AG04449 (cell line): Measurements from ENCODE around the gene DSCAM.
A peak's percentile ranks its signal among the peaks of the same experiment; 100 is the strongest.
"Not testable (repeated sequence)": the region's sequence is repeated elsewhere in the genome, so short reads cannot be mapped to it uniquely, and the experiment has no call there.

Experiments
- CTCF ChIA-PET: fragments of 350-600 bp; formaldehyde crosslinking; extraction: SDS; loops from one replicate; lab custom pipeline; 2021; ENCODE audit warnings: antibody characterized with exemption; lab: Yijun Ruan, JAX
- POLR2A ChIA-PET: fragments of 400-600, 350-600 bp; formaldehyde crosslinking; extraction: SDS; loops from one replicate; lab custom pipeline; 2020; ENCODE audit warnings: antibody characterized with exemption, inconsistent platforms; lab: Yijun Ruan, JAX
- DNase-seq: peaks from one replicate; pipeline ENCODE4 v3.0.0-alpha.2; 2010; ENCODE audit warnings: low read depth, low spot score
- H3K4me3 ChIP-seq: 2 replicates; pipeline ENCODE4 v1.5.1; 2011; ENCODE audit warnings: low read depth, mild to moderate bottlenecking, control low read depth, low read length
- TF ChIP-seq, protein P1 (sequence below): IDR thresholded peaks from one replicate; pipeline ENCODE4 v1.5.1; 2011; ENCODE audit warnings: mild to moderate bottlenecking, moderate library complexity, low read length, control low read depth, inconsistent platforms; ENCODE audit not compliant: insufficient read depth; ENCODE audit errors: missing control alignments

Gene DSCAM

DNA sequence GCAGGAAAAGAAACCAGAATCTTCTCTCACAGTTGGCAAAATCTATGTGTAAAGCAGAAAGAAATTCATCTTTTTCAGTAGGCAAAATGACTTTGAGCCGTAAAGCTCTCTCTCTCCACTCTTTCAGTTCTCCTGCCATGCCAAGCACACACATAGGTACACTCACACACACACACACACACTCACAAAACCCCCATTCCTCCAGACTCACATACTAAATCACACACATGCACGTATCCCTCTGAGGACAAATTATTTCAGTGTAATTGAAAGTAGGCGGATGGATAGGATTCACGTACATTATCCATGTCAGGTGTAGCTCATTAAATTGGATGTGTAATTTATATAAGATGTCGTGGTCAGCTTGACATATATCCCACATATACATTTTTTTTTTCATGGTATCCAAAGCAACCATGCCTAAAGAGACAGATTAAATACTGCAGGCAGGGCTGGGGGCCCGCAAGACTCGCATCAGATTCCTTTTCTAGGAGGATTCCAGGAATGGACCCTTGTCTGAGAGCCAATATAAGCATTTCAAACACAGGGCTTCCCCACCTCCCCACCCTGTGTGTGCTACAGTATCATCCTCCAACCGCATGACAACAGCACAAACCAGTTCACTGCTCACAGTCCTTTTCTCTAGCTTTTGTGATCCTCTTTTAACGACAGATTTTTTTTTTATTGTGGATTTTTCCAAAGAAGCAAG lies 658.9 kb downstream of the DSCAM start:
- CTCF ChIA-PET: interaction anchor here (0.8 kb wide), 1 partner anchor 129 kb away, joined by 3 read pairs; no protein-coding TSS in a partner anchor
- TF ChIP-seq, protein P1, sequence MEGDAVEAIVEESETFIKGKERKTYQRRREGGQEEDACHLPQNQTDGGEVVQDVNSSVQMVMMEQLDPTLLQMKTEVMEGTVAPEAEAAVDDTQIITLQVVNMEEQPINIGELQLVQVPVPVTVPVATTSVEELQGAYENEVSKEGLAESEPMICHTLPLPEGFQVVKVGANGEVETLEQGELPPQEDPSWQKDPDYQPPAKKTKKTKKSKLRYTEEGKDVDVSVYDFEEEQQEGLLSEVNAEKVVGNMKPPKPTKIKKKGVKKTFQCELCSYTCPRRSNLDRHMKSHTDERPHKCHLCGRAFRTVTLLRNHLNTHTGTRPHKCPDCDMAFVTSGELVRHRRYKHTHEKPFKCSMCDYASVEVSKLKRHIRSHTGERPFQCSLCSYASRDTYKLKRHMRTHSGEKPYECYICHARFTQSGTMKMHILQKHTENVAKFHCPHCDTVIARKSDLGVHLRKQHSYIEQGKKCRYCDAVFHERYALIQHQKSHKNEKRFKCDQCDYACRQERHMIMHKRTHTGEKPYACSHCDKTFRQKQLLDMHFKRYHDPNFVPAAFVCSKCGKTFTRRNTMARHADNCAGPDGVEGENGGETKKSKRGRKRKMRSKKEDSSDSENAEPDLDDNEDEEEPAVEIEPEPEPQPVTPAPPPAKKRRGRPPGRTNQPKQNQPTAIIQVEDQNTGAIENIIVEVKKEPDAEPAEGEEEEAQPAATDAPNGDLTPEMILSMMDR: no peak
- no peak for DNase-seq
- H3K4me3 ChIP-seq: no peak overlapping the region
- POLR2A ChIA-PET: no interaction called here

GRCh38 chr21:40187244-40187643 lies 659.7 kb downstream of the DSCAM start:
- H3K4me3 ChIP-seq: no peak overlapping the region
- ChIA-PET POLR2A (no interaction called here), CTCF (no interaction called here)
- no peak for DNase-seq
- TF ChIP-seq, protein P1: no peak

GRCh38 chr21:40186045-40186444 lies 660.9 kb downstream of the DSCAM start:
- TF ChIP-seq, protein P1: no peak
- peak; percentile 9 for DNase-seq
- H3K4me3 ChIP-seq: no peak overlapping the region
- POLR2A ChIA-PET: no interaction called here
- CTCF ChIA-PET: no interaction called here

GRCh38 chr21:40185208-40185607 lies 661.8 kb downstream of the DSCAM start:
- ChIA-PET CTCF (no interaction called here), POLR2A (no interaction called here)
- TF ChIP-seq, protein P1: no peak
- no peak overlapping the region for H3K4me3 ChIP-seq
- no peak for DNase-seq

DNA sequence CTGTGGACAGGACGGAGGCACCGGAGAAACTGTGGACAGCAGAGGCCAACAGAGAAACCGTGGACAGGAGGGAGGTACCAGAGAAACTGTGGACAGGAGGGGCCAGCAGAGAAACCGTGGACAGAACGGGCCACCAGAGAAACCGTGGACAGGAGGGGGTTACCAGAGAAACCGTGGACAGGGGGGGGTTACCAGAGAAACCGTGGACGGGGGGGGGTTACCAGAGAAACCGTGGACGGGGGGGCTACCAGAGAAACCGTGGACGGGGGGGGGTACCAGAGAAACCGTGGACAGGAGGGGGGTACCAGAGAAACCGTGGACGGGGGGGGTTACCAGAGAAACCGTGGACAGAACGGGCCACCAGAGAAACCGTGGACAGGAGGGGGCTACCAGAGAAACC lies 664.5 kb downstream of the DSCAM start:
- DNase-seq, POLR2A ChIA-PET, CTCF ChIA-PET: not testable (repeated sequence)

GRCh38 chr21:40179166-40179565 lies 667.8 kb downstream of the DSCAM start:
- DNase-seq: no peak
- POLR2A ChIA-PET: no interaction called here
- CTCF ChIA-PET: no interaction called here
- TF ChIP-seq, protein P1: no peak
- H3K4me3 ChIP-seq: no peak overlapping the region

More for the DNA sequence above, 664.5 kb downstream of the DSCAM start:
- not testable (repeated sequence) for H3K4me3 ChIP-seq

DNA sequence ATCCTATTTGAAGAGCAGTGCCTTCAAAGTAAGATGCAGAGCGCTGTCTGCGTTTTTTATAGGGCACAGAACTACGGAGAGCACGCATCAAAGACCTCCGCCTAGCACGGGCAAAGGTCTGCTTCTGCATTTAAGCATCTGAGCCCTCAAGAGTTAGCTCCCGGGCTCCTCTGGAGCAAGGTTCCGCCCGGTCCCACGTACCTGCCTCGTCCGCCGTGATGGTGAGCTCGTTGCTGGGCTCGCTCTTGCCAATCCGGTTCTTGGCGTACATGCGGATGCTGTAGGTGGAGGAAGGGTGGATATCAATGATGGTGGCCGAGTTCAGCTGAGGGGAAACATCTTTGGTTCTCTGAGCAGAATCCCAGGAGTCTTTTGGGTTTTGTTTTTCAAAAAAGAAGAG lies 668.2 kb downstream of the DSCAM start:
- ChIA-PET POLR2A (no interaction called here), CTCF (no interaction called here)
- no peak for DNase-seq
- TF ChIP-seq, protein P1: no peak
- H3K4me3 ChIP-seq: no peak overlapping the region
